Measurements from ENCODE around the gene CPTP.

The CPTP gene

DNA sequence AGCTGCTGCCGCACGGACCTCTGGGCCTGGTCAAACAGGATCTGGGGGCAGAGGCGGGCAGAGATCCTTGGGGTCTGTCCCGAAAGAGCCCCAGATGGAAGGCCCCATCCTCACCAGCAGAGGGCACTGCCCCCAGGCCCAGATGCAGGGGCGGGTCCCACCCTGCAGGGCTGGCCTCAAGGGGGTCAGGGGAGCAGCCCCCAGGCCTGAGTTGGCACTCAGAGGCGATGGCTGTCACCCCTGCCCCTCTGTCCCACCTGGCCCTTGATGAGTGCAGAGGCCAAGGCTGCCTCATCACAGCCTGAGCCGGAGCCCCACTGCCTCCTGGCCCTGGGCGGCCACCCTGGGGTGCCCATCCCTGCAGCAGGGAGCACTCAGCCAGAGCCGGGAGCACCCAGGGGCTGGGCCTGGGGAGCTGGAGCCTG lies 22.6 kb upstream of the CPTP start:
- peaks cover 20% of the 10 kb centered on the region for H3K79me2 ChIP-seq (ENCODE audit: low read length)
- H3K9ac ChIP-seq (ENCODE audit: low read length): no peak overlapping the region
- no peaks in the 10 kb centered on the region for H3K9me3 ChIP-seq (replicated peaks; ENCODE audit: insufficient read depth, low read length)
- no peaks in the 10 kb centered on the region for H4K20me1 ChIP-seq (ENCODE audit: insufficient read depth, low read length)
- H3K27ac ChIP-seq (ENCODE audit: low read length): no peak overlapping the region
- no peak overlapping the region for H3K4me3 ChIP-seq (ENCODE audit: low read length)
- H2AFZ ChIP-seq (ENCODE audit: low read length): no peak overlapping the region
- no peaks in the 10 kb centered on the region for H3F3A ChIP-seq (ENCODE audit: insufficient read depth, low read length)
- no peak overlapping the region for H3K4me2 ChIP-seq (ENCODE audit: low read depth, low read length)
- TF ChIP-seq, protein P1, sequence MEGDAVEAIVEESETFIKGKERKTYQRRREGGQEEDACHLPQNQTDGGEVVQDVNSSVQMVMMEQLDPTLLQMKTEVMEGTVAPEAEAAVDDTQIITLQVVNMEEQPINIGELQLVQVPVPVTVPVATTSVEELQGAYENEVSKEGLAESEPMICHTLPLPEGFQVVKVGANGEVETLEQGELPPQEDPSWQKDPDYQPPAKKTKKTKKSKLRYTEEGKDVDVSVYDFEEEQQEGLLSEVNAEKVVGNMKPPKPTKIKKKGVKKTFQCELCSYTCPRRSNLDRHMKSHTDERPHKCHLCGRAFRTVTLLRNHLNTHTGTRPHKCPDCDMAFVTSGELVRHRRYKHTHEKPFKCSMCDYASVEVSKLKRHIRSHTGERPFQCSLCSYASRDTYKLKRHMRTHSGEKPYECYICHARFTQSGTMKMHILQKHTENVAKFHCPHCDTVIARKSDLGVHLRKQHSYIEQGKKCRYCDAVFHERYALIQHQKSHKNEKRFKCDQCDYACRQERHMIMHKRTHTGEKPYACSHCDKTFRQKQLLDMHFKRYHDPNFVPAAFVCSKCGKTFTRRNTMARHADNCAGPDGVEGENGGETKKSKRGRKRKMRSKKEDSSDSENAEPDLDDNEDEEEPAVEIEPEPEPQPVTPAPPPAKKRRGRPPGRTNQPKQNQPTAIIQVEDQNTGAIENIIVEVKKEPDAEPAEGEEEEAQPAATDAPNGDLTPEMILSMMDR (IDR thresholded peaks at IDR 0.05; ENCODE audit: low read length): peak; percentile 43
- TF ChIP-seq EZH2phosphoT487 (IDR thresholded peaks at IDR 0.05; ENCODE audit: low read length): no peak
- H3K27me3 ChIP-seq (replicated peaks; ENCODE audit: insufficient read depth, low read length): no peaks in the 10 kb centered on the region
- H3K4me1 ChIP-seq (ENCODE audit: low read length): peaks cover 9% of the 10 kb centered on the region
- no peak for DNase-seq
- no peaks in the 10 kb centered on the region for H3K9me2 ChIP-seq (replicated peaks; ENCODE audit: insufficient read depth, low read length)
- H3K36me3 ChIP-seq (replicated peaks; ENCODE audit: insufficient read depth, low read length): no peaks in the 10 kb centered on the region

DNA sequence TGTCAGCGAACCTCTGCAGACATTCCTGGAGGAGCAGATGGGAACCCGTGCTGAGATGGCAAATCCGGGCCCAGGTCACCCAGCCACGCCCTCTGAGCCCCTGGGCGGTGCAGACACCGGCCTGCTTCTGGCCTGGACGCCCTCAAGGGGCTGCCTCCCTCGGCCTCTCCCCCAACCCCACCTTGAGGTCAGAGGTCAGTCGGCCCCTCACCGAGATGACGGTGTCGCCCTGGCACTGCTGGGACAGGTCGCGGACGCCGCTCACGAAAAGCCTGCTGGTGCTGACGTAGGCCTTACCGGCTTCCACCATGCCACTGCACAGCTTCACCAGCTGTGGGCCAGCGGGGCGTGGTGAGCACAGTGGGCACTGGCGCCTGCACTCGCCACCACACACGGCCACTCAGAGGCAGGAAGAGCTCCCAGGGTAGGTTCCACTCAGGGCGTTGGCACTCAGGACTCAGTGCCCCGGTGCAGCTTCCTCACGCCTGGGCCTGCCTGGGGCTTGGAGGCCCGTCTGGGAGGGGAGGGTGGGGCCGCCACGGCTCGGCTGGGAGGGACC lies 21.6 kb upstream of the CPTP start:
- Histone ChIP-seq H3K4me3 (ENCODE audit: low read length) (no peak overlapping the region), H2AFZ (ENCODE audit: low read length) (no peak overlapping the region), H3K79me2 (ENCODE audit: low read length) (peaks cover 24% of the 10 kb centered on the region), H3K9me3 (replicated peaks; ENCODE audit: insufficient read depth, low read length) (no peaks in the 10 kb centered on the region), H3K9me2 (replicated peaks; ENCODE audit: insufficient read depth, low read length) (no peaks in the 10 kb centered on the region), H3K27me3 (replicated peaks; ENCODE audit: insufficient read depth, low read length) (no peaks in the 10 kb centered on the region), H3F3A (ENCODE audit: insufficient read depth, low read length) (peaks cover under 1% of the 10 kb centered on the region; the same call in 1 of the 2 replicates), H3K4me2 (ENCODE audit: low read depth, low read length) (no peak overlapping the region), H3K36me3 (replicated peaks; ENCODE audit: insufficient read depth, low read length) (no peaks in the 10 kb centered on the region), H3K4me1 (ENCODE audit: low read length) (peaks cover 10% of the 10 kb centered on the region), H3K27ac (ENCODE audit: low read length) (no peak overlapping the region), H3K9ac (ENCODE audit: low read length) (no peak overlapping the region), H4K20me1 (ENCODE audit: insufficient read depth, low read length) (no peaks in the 10 kb centered on the region)
- TF ChIP-seq, protein P1 (IDR thresholded peaks at IDR 0.05; ENCODE audit: low read length): no peak
- no peak for TF ChIP-seq EZH2 (optimal IDR thresholded peaks at IDR 0.05; ENCODE audit: low read depth, low read length)
- no peak for TF ChIP-seq EZH2phosphoT487 (IDR thresholded peaks at IDR 0.05; ENCODE audit: low read length)
- no peak for DNase-seq

GRCh38 chr1:1303736-1304135 lies 20.9 kb upstream of the CPTP start:
- TF ChIP-seq, protein P1 (IDR thresholded peaks at IDR 0.05; ENCODE audit: low read length): no peak
- no peak for TF ChIP-seq EZH2 (optimal IDR thresholded peaks at IDR 0.05; ENCODE audit: low read depth, low read length)
- TF ChIP-seq EZH2phosphoT487 (IDR thresholded peaks at IDR 0.05; ENCODE audit: low read length): no peak
- Histone ChIP-seq H3K79me2 (ENCODE audit: low read length) (peaks cover 26% of the 10 kb centered on the region), H3K4me3 (ENCODE audit: low read length) (no peak overlapping the region), H4K20me1 (ENCODE audit: insufficient read depth, low read length) (no peaks in the 10 kb centered on the region), H3K9ac (ENCODE audit: low read length) (no peak overlapping the region), H3K4me1 (ENCODE audit: low read length) (peaks cover 10% of the 10 kb centered on the region), H3K9me3 (replicated peaks; ENCODE audit: insufficient read depth, low read length) (no peaks in the 10 kb centered on the region), H3K4me2 (ENCODE audit: low read depth, low read length) (no peak overlapping the region), H3K9me2 (replicated peaks; ENCODE audit: insufficient read depth, low read length) (no peaks in the 10 kb centered on the region), H3K27ac (ENCODE audit: low read length) (no peak overlapping the region), H3K36me3 (replicated peaks; ENCODE audit: insufficient read depth, low read length) (no peaks in the 10 kb centered on the region), H3K27me3 (replicated peaks; ENCODE audit: insufficient read depth, low read length) (no peaks in the 10 kb centered on the region), H3F3A (ENCODE audit: insufficient read depth, low read length) (peaks cover 3% of the 10 kb centered on the region; the same call in 1 of the 2 replicates), H2AFZ (ENCODE audit: low read length) (no peak overlapping the region)
- DNase-seq: no peak

All from MM.1S (cell line).